ENCODE data around the gene CABCOCO1. TPM values are rescaled to one million over a fixed set of nuclear protein-coding genes. Genes with fewer than 3 reads are reported as not detected.
A peak's percentile ranks its signal among the peaks of the same experiment; 100 is the strongest.

Gene CABCOCO1
- total RNA-seq, 1 experiment from 2014 or later, result not detected

- peak; percentile 21 to 66 for TF ChIP-seq CTCF (IDR thresholded peaks at IDR 0.05; ENCODE audit: insufficient read depth in 1 of 2, low read depth in 1 of 2, low read length in 1 of 2, severe bottlenecking in 1 of 2, unreplicated experiment in 1 of 2)
- Mint-ChIP-seq H3K36me3 (ENCODE audit: insufficient read depth, unreplicated experiment) (no peaks in the 10 kb centered on the region), H3K9me3 (ENCODE audit: unreplicated experiment) (no peaks in the 10 kb centered on the region), H3K4me1 (ENCODE audit: low read depth, unreplicated experiment) (peaks cover 22% of the 10 kb centered on the region), H3K27me3 (ENCODE audit: insufficient read depth, unreplicated experiment) (no peaks in the 10 kb centered on the region), H3K27ac (ENCODE audit: unreplicated experiment) (no peak overlapping the region), H3K4me3 (ENCODE audit: unreplicated experiment) (no peak overlapping the region)
- H3K27me3 ChIP-seq (replicated peaks; ENCODE audit: control insufficient read depth, insufficient read depth, low read length), result no peaks in the 10 kb centered on the region
- BruUV-seq (replicated peaks), result no TSS peak
- peaks cover 23% of the 10 kb centered on the region for H3K4me1 ChIP-seq
- ChIA-PET POLR2A (no interaction called here), CTCF (interaction anchor here (1.0 kb wide), 1 partner anchor 45 kb away, joined by 5 read pairs; no protein-coding TSS in a partner anchor)
- no peaks in the 10 kb centered on the region for H3K36me3 ChIP-seq (ENCODE audit: control insufficient read depth, insufficient read depth, low read length)
- intact Hi-C loops (cut with micrococcal nuclease; ENCODE audit: unreplicated experiment), result loop anchor here (2.0 kb wide), 1 partner anchor 35 kb away; no protein-coding TSS in a partner anchor
- H3K9me3 ChIP-seq, result no peaks in the 10 kb centered on the region
- DNase-seq, result peak in 1 of 2 experiments; percentile 44
- no peak overlapping the region for H3K4me3 ChIP-seq (ENCODE audit: low read depth, low read length)
Observed at GRCh38 chr10:61795551-61795950, 132.8 kb downstream of the CABCOCO1 start.

GRCh38 chr10:61796785-61797184 is 134.1 kb downstream of the CABCOCO1 start:
- Histone ChIP-seq H3K36me3 (ENCODE audit: control insufficient read depth, insufficient read depth, low read length) (no peaks in the 10 kb centered on the region), H3K27me3 (replicated peaks; ENCODE audit: control insufficient read depth, insufficient read depth, low read length) (no peaks in the 10 kb centered on the region), H3K4me1 (peaks cover 13% of the 10 kb centered on the region), H3K9me3 (no peaks in the 10 kb centered on the region), H3K4me3 (ENCODE audit: low read depth, low read length) (no peak overlapping the region)
- Mint-ChIP-seq H3K36me3 (ENCODE audit: insufficient read depth, unreplicated experiment) (no peaks in the 10 kb centered on the region), H3K4me3 (ENCODE audit: unreplicated experiment) (no peak overlapping the region), H3K27ac (ENCODE audit: unreplicated experiment) (no peak overlapping the region), H3K9me3 (ENCODE audit: unreplicated experiment) (no peaks in the 10 kb centered on the region), H3K27me3 (ENCODE audit: insufficient read depth, unreplicated experiment) (no peaks in the 10 kb centered on the region), H3K4me1 (ENCODE audit: low read depth, unreplicated experiment) (peaks cover 20% of the 10 kb centered on the region)
- no TSS peak for BruUV-seq (replicated peaks)
- POLR2A ChIA-PET, result no interaction called here
- TF ChIP-seq CTCF (IDR thresholded peaks at IDR 0.05; ENCODE audit: insufficient read depth in 1 of 2, low read depth in 1 of 2, low read length in 1 of 2, severe bottlenecking in 1 of 2, unreplicated experiment in 1 of 2), result no peak
- intact Hi-C loops (cut with micrococcal nuclease; ENCODE audit: unreplicated experiment), result no loop called here
- CTCF ChIA-PET, result interaction anchor here (1.0 kb wide), 1 partner anchor 46 kb away, joined by 5 read pairs; no protein-coding TSS in a partner anchor
- no peak for DNase-seq

- no peaks in the 10 kb centered on the region for H3K27me3 Mint-ChIP-seq (ENCODE audit: insufficient read depth, unreplicated experiment)
- H3K9me3 ChIP-seq, result no peaks in the 10 kb centered on the region
- H3K36me3 ChIP-seq (ENCODE audit: control insufficient read depth, insufficient read depth, low read length), result no peaks in the 10 kb centered on the region
- intact Hi-C loops (cut with micrococcal nuclease; ENCODE audit: unreplicated experiment), result no loop called here
- H3K27ac Mint-ChIP-seq (ENCODE audit: unreplicated experiment), result no peak overlapping the region
- peaks cover 5% of the 10 kb centered on the region for H3K4me1 ChIP-seq
- H3K4me1 Mint-ChIP-seq (ENCODE audit: low read depth, unreplicated experiment), result peaks cover 13% of the 10 kb centered on the region
- no TSS peak for BruUV-seq (replicated peaks)
- no peaks in the 10 kb centered on the region for H3K9me3 Mint-ChIP-seq (ENCODE audit: unreplicated experiment)
- H3K4me3 Mint-ChIP-seq (ENCODE audit: unreplicated experiment), result no peak overlapping the region
- POLR2A ChIA-PET, result interaction anchor here (0.6 kb wide), 1 partner anchor 103 kb away, joined by 3 read pairs; no protein-coding TSS in a partner anchor
- no peak for TF ChIP-seq CTCF (IDR thresholded peaks at IDR 0.05; ENCODE audit: insufficient read depth in 1 of 2, low read depth in 1 of 2, low read length in 1 of 2, severe bottlenecking in 1 of 2, unreplicated experiment in 1 of 2)
- H3K27me3 ChIP-seq (replicated peaks; ENCODE audit: control insufficient read depth, insufficient read depth, low read length), result no peaks in the 10 kb centered on the region
- CTCF ChIA-PET, result no interaction called here
- DNase-seq, result no peak
- no peak overlapping the region for H3K4me3 ChIP-seq (ENCODE audit: low read depth, low read length)
- no peaks in the 10 kb centered on the region for H3K36me3 Mint-ChIP-seq (ENCODE audit: insufficient read depth, unreplicated experiment)
Observed at GRCh38 chr10:61797304-61798153, 134.8 kb downstream of the CABCOCO1 start.
